HepG2 (cell line): Measurements from ENCODE around the gene CDHR3. TPM values are rescaled to one million over a fixed set of nuclear protein-coding genes. Genes with fewer than 3 reads are reported as not detected.

Experiments used
- ATAC-seq: fragments of 200-7000 bp; cut with Tn5 transposase; 3 replicates; pipeline ENCODE4 v1.9.1; 2020; ENCODE audit warnings: mild to moderate bottlenecking, moderate library complexity
- BruUV-seq: library from RNA; stranded (reverse); fragments of 400-500 nt; replicated peaks from 2 replicates; lab custom pipeline; 2021; lab: Mats Ljungman, UMichigan
- CTCF ChIA-PET: fragments of 300-600 bp; formaldehyde crosslinking; extraction: SDS; loops from one replicate; lab custom pipeline; 2021; ENCODE audit warnings: low total read pairs, inconsistent platforms, low intra/inter-chr PET ratio; lab: Yijun Ruan, JAX
- POLR2A ChIA-PET: fragments of 350-600 bp; sonication (Branson Sonifier 250); formaldehyde crosslinking; loops from one replicate; lab custom pipeline; 2020; ENCODE audit warnings: antibody characterized with exemption, inconsistent platforms; lab: Yijun Ruan, JAX
- DNase-seq: peaks from one replicate; pipeline ENCODE4 v3.0.0-alpha.2; 2015; ENCODE audit warnings: low spot score
- FAIRE-seq: peaks from 3 replicates; lab custom pipeline; 2011; peaks lifted over from hg19 to GRCh38; lab: Jason Lieb, UNC
- H2AFZ ChIP-seq: one replicate; pipeline ENCODE4 v1.6.1; 2011; ENCODE audit warnings: low read length, inconsistent platforms
- H3K27ac ChIP-seq: fragments of 300-600 bp; 3 replicates; pipeline ENCODE4 v1.8.0; 2011; ENCODE audit warnings: mixed run types, mild to moderate bottlenecking, mixed read lengths, low read length, inconsistent platforms; ENCODE audit not compliant: insufficient read depth; ENCODE audit errors: extremely low read length
- H3K27me3 ChIP-seq, 2 experiments: fragments of 200-600 bp in 1 of 2; 2 replicates in 1 of 2; 3 replicates in 1 of 2; pipeline versions ENCODE4 v1.6.0 to v1.8.0; 2011; ENCODE audit warnings: low read length in 2 of 2, mild to moderate bottlenecking in 2 of 2, moderate library complexity in 2 of 2, inconsistent platforms in 1 of 2; ENCODE audit not compliant: insufficient read depth in 2 of 2, control insufficient read depth in 1 of 2
- H3K36me3 ChIP-seq, 2 experiments: fragments of 200-600 bp in 1 of 2; replicated peaks in 1 of 2; 2 replicates in 1 of 2; 3 replicates in 1 of 2; pipeline versions ENCODE4 v1.5.1 to v1.8.0; 2011; ENCODE audit warnings: low read length in 2 of 2, inconsistent platforms in 1 of 2; ENCODE audit not compliant: insufficient read depth in 2 of 2, control insufficient read depth in 1 of 2
- H3K4me1 ChIP-seq: 2 replicates; pipeline ENCODE4 v1.5.1; 2012; ENCODE audit warnings: low read length, inconsistent platforms; ENCODE audit not compliant: insufficient read depth
- H3K4me2 ChIP-seq: 2 replicates; pipeline ENCODE4 v1.6.0; 2011; ENCODE audit warnings: low read depth, low read length, inconsistent platforms
- H3K4me3 ChIP-seq, 3 experiments: fragments of 200-600 bp in 1 of 3; sonication (generic), shearing (Covaris generic) in 1 of 3; replicated peaks in 1 of 3; 2 replicates each; pipeline ENCODE4 v1.5.1; 2011 to 2016; ENCODE audit warnings: low read length in 3 of 3, inconsistent platforms in 2 of 3, low read depth in 2 of 3, mild to moderate bottlenecking in 2 of 3, control low read depth in 1 of 3, mixed read lengths in 1 of 3; ENCODE audit not compliant: insufficient read depth in 1 of 3
- H3K79me2 ChIP-seq: one replicate; pipeline ENCODE4 v1.6.1; 2011; ENCODE audit warnings: low read length, inconsistent platforms; ENCODE audit not compliant: insufficient read depth
- H3K9ac ChIP-seq: 2 replicates; pipeline ENCODE4 v1.6.0; 2011; ENCODE audit warnings: mild to moderate bottlenecking, low read depth, low read length, inconsistent platforms; ENCODE audit not compliant: insufficient read depth
- H3K9me3 ChIP-seq: 2 replicates; pipeline ENCODE4 v1.5.1; 2012; ENCODE audit warnings: mild to moderate bottlenecking, low read length
- H4K20me1 ChIP-seq: 2 replicates; pipeline ENCODE4 v1.6.0; 2011; ENCODE audit warnings: inconsistent platforms, mild to moderate bottlenecking, low read length, moderate library complexity; ENCODE audit not compliant: insufficient read depth
- RCOR2 ChIP-seq: IDR thresholded peaks from 2 replicates; pipeline ENCODE4 v1.6.1; 2016; ENCODE audit warnings: missing biosample characterization, missing genetic modification reagents
- RXRB ChIP-seq: IDR thresholded peaks from 2 replicates; pipeline ENCODE4 v1.6.1; 2016; ENCODE audit warnings: borderline replicate concordance, missing genetic modification reagents, missing compliant biosample characterization
- SNAI1 ChIP-seq: sonication (generic); formaldehyde crosslinking; IDR thresholded peaks from 2 replicates; pipeline ENCODE4 v1.5.0; 2020; ENCODE audit warnings: mild to moderate bottlenecking, missing genetic modification reagents, borderline replicate concordance
- SRSF4 ChIP-seq: fragments of 200-400 bp; formaldehyde crosslinking; IDR thresholded peaks from one replicate; pipeline ENCODE4 v1.6.1; 2018; ENCODE audit warnings: mild to moderate bottlenecking, low read depth, low read length, moderate library complexity; ENCODE audit not compliant: poor library complexity, severe bottlenecking
- SRY ChIP-seq: sonication (generic); formaldehyde crosslinking; IDR thresholded peaks from 2 replicates; pipeline ENCODE4 v1.8.0; 2022; ENCODE audit warnings: mild to moderate bottlenecking, missing genetic modification reagents
- TFDP2 ChIP-seq: sonication (generic); formaldehyde crosslinking; IDR thresholded peaks from 2 replicates; pipeline ENCODE4 v1.4.0; 2020; ENCODE audit warnings: missing genetic modification reagents
- YEATS4 ChIP-seq: sonication (generic); formaldehyde crosslinking; IDR thresholded peaks from 2 replicates; pipeline ENCODE4 v1.4.0; 2020; ENCODE audit warnings: missing genetic modification reagents, borderline replicate concordance
- ZNF225 ChIP-seq: sonication (generic); formaldehyde crosslinking; IDR thresholded peaks from 2 replicates; pipeline ENCODE4 v1.4.0; 2020; ENCODE audit warnings: mild to moderate bottlenecking, missing genetic modification reagents
- WGBS: methylation state at CpG from one replicate; pipeline ENCODE4 v1.1.6; 2017; ENCODE audit warnings: low lambda C conversion rate; 5-methylcytosine and 5-hydroxymethylcytosine counted together
- in situ Hi-C: cut with HindIII; loops from 2 replicates; pipeline ENCODE4 v1.10.0; 2017; ENCODE audit warnings: low pct_unique_long_range_greater_than_20kb; ENCODE audit not compliant: extremely low pct_ligation_motif_present
- intact Hi-C: fragments of 100-400 bp; cut with micrococcal nuclease; formaldehyde crosslinking; loops from one replicate; pipeline ENCODE4 v1.10.0; 2022; ENCODE audit not compliant: unreplicated experiment
- polyA plus RNA-seq, 8 experiments: library from polyadenylated mRNA; depleted of rRNA in 3 of 8; stranded (reverse) in 7 of 8; unstranded in 1 of 8; fragments of >200 nt; fragmentation: Illumina TruSeq in 4 of 8; extraction: Trizol in 4 of 8; gene quantifications; 2 replicates each; pipeline versions ENCODE4 v1.2.1 to v1.2.3, GENCODE V29; 2011 to 2016; ENCODE audit warnings: low read depth in 4 of 8, missing spikeins in 1 of 8, mixed read lengths in 1 of 8; ENCODE audit not compliant: insufficient read depth in 1 of 8
- total RNA-seq, 5 experiments: library from RNA; depleted of rRNA; stranded (reverse); fragments of >200 nt; fragmentation: Illumina TruSeq; extraction: Trizol; gene quantifications; 2 replicates each; pipeline ENCODE4 v1.2.3, GENCODE V29; 2016; ENCODE audit warnings: low read depth in 1 of 5

The CDHR3 gene
- total and polyA plus RNA-seq, 2 of the 13 experiments (the other 11 are each of a cell fraction or from before 2014, with no cell fraction given), result 6.5 to 11.8 TPM

- Histone ChIP-seq H4K20me1 (no peaks in the 10 kb centered on the region), H3K9ac (no peak overlapping the region), H3K36me3 (no peaks in the 10 kb centered on the region), H3K27ac (no peak overlapping the region), H3K9me3 (no peaks in the 10 kb centered on the region), H3K4me2 (no peak overlapping the region), H3K4me3 (no peak overlapping the region), H3K79me2 (no peaks in the 10 kb centered on the region), H3K27me3 (peaks cover 0 to 17% of the 10 kb centered on the region in 2 experiments; a peak in 4 of 5 replicates), H3K4me1 (peaks cover 43% of the 10 kb centered on the region), H2AFZ (no peak overlapping the region)
- no peak for ATAC-seq
- in situ Hi-C loops (loop anchor here (5.0 kb wide), 1 partner anchor 97 kb away; no protein-coding TSS in a partner anchor), intact Hi-C loops (loop anchor here (10.0 kb wide), 1 partner anchor 410 kb away; no protein-coding TSS in a partner anchor)
- CTCF ChIA-PET, result no interaction called here
- POLR2A ChIA-PET, result no interaction called here
- 49% methylated on average over 7 of the region's 7 CpGs for WGBS
- no peak for TF ChIP-seq ZNF225 (CRISPR knock-in tag)
- no peak for TF ChIP-seq YEATS4
- TF ChIP-seq SRY (CRISPR knock-in tag), result no peak
- no peak for TF ChIP-seq SNAI1 (CRISPR knock-in tag)
- no peak for TF ChIP-seq SRSF4
- BruUV-seq, result no TSS peak
- FAIRE-seq, result no peak
- DNase-seq, result no peak
Observed at GRCh38 chr7:106054971-106055532, 92.0 kb downstream of the CDHR3 start.

- DNase-seq (peak; percentile 62), FAIRE-seq (peak; percentile 95), ATAC-seq (peak; percentile 93)
- Histone ChIP-seq H3K4me3 (no peak overlapping the region), H4K20me1 (no peaks in the 10 kb centered on the region), H3K79me2 (no peaks in the 10 kb centered on the region), H3K27ac (no peak overlapping the region), H3K9ac (no peak overlapping the region), H2AFZ (no peak overlapping the region), H3K4me1 (peaks cover 33% of the 10 kb centered on the region), H3K36me3 (no peaks in the 10 kb centered on the region), H3K4me2 (no peak overlapping the region), H3K27me3 (peaks cover 0 to 17% of the 10 kb centered on the region in 2 experiments; a peak in 2 of 5 replicates), H3K9me3 (no peaks in the 10 kb centered on the region)
- intact Hi-C loops (loop anchor here (1.0 to 10.0 kb wide), 3 partner anchors 98 to 408 kb away; no protein-coding TSS in a partner anchor), in situ Hi-C loops (loop anchor here (5.0 kb wide), 1 partner anchor 96 kb away; no protein-coding TSS in a partner anchor)
- BruUV-seq, result no TSS peak
- POLR2A ChIA-PET, result no interaction called here
- WGBS, result 26% methylated on average over 7 of the region's 9 CpGs
- CTCF ChIA-PET, result interaction anchor here (1.3 to 4.5 kb wide), 2 partner anchors 96 to 110 kb away, joined by 6 to 94 read pairs; no protein-coding TSS in a partner anchor
- no peak for TF ChIP-seq RCOR2 (CRISPR knock-in tag)
- no peak for TF ChIP-seq TFDP2 (CRISPR knock-in tag)
- 0 out of 2 replicates have a peak, but pooled peaks have one; percentile 11 for TF ChIP-seq RXRB
Observed at GRCh38 chr7:106056513-106057203, 93.6 kb downstream of the CDHR3 start.
